ENCODE results near the gene CARMIL1.

CARMIL1 gene

GRCh38 chr6:25259756-25260155 lies 19.4 kb upstream of the CARMIL1 start:
- Mint-ChIP-seq H3K27ac (no peak overlapping the region), H3K9me3 (no peaks in the 10 kb centered on the region), H3K4me3 (no peak overlapping the region), H3K4me1 (no peaks in the 10 kb centered on the region), H3K27me3 (no peaks in the 10 kb centered on the region), H3K36me3 (no peaks in the 10 kb centered on the region)

- no peaks in the 10 kb centered on the region for H3K9me3 Mint-ChIP-seq
- no peaks in the 10 kb centered on the region for H3K36me3 Mint-ChIP-seq
- no peak overlapping the region for H3K27ac Mint-ChIP-seq
- no peaks in the 10 kb centered on the region for H3K27me3 Mint-ChIP-seq
- H3K4me3 Mint-ChIP-seq: no peak overlapping the region
- peaks cover 4% of the 10 kb centered on the region for H3K4me1 Mint-ChIP-seq
Measured at GRCh38 chr6:25263657-25264056, 15.5 kb upstream of the CARMIL1 start.

GRCh38 chr6:25266456-25267100 lies 12.6 kb upstream of the CARMIL1 start:
- no peaks in the 10 kb centered on the region for H3K9me3 Mint-ChIP-seq
- peaks cover 4% of the 10 kb centered on the region for H3K4me1 Mint-ChIP-seq
- no peaks in the 10 kb centered on the region for H3K36me3 Mint-ChIP-seq
- H3K27ac Mint-ChIP-seq: no peak overlapping the region
- no peaks in the 10 kb centered on the region for H3K27me3 Mint-ChIP-seq
- no peak overlapping the region for H3K4me3 Mint-ChIP-seq

- Mint-ChIP-seq H3K27me3 (no peaks in the 10 kb centered on the region), H3K9me3 (no peaks in the 10 kb centered on the region), H3K27ac (no peak overlapping the region), H3K36me3 (no peaks in the 10 kb centered on the region), H3K4me3 (no peak overlapping the region), H3K4me1 (peaks cover 4% of the 10 kb centered on the region)
Measured at GRCh38 chr6:25267662-25268061, 11.5 kb upstream of the CARMIL1 start.

- Mint-ChIP-seq H3K4me1 (peaks cover 2% of the 10 kb centered on the region), H3K4me3 (no peak overlapping the region), H3K27me3 (no peaks in the 10 kb centered on the region), H3K9me3 (no peaks in the 10 kb centered on the region), H3K36me3 (no peaks in the 10 kb centered on the region), H3K27ac (no peak overlapping the region)
Measured at GRCh38 chr6:25270559-25270958, 8.6 kb upstream of the CARMIL1 start.

GRCh38 chr6:25275436-25275835 lies 3.7 kb upstream of the CARMIL1 start:
- no peaks in the 10 kb centered on the region for H3K27me3 Mint-ChIP-seq
- no peak overlapping the region for H3K4me3 Mint-ChIP-seq
- no peaks in the 10 kb centered on the region for H3K36me3 Mint-ChIP-seq
- no peaks in the 10 kb centered on the region for H3K9me3 Mint-ChIP-seq
- H3K27ac Mint-ChIP-seq: no peak overlapping the region
- peaks cover 20% of the 10 kb centered on the region for H3K4me1 Mint-ChIP-seq

- Mint-ChIP-seq H3K36me3 (no peaks in the 10 kb centered on the region), H3K9me3 (no peaks in the 10 kb centered on the region), H3K27me3 (no peaks in the 10 kb centered on the region), H3K4me3 (no peak overlapping the region), H3K27ac (no peak overlapping the region), H3K4me1 (peaks cover 33% of the 10 kb centered on the region)
Measured at GRCh38 chr6:25277386-25277785, 1.8 kb upstream of the CARMIL1 start.

GRCh38 chr6:25277857-25278256 lies 1.3 kb upstream of the CARMIL1 start:
- H3K27ac Mint-ChIP-seq: peak overlapping the region; percentile 13

GRCh38 chr6:25278261-25278913 lies 787 bp upstream of the CARMIL1 start:
- peak overlapping the region; percentile 89 for H3K27ac Mint-ChIP-seq
- no peaks in the 10 kb centered on the region for H3K9me3 Mint-ChIP-seq
- H3K4me1 Mint-ChIP-seq: peaks cover 43% of the 10 kb centered on the region
- peak overlapping the region; percentile 95 for H3K4me3 Mint-ChIP-seq
- no peaks in the 10 kb centered on the region for H3K27me3 Mint-ChIP-seq
- H3K36me3 Mint-ChIP-seq: no peaks in the 10 kb centered on the region

More at GRCh38 chr6:25277857-25278256, 1.3 kb upstream of the CARMIL1 start:
- Mint-ChIP-seq H3K27me3 (no peaks in the 10 kb centered on the region), H3K36me3 (no peaks in the 10 kb centered on the region), H3K9me3 (no peaks in the 10 kb centered on the region), H3K4me3 (peak overlapping the region; percentile 95), H3K4me1 (peaks cover 38% of the 10 kb centered on the region)

GRCh38 chr6:25279748-25280343 lies 672 bp downstream of the CARMIL1 start:
- Mint-ChIP-seq H3K27ac (peak overlapping the region; percentile 37), H3K36me3 (no peaks in the 10 kb centered on the region), H3K4me3 (peak overlapping the region; percentile 95), H3K27me3 (no peaks in the 10 kb centered on the region), H3K4me1 (peaks cover 44% of the 10 kb centered on the region), H3K9me3 (no peaks in the 10 kb centered on the region)

GRCh38 chr6:25280344-25281074 lies 1.3 kb downstream of the CARMIL1 start:
- H3K27ac Mint-ChIP-seq: no peak overlapping the region
- peak overlapping the region; percentile 95 for H3K4me3 Mint-ChIP-seq
- peaks cover 44% of the 10 kb centered on the region for H3K4me1 Mint-ChIP-seq
- no peaks in the 10 kb centered on the region for H3K9me3 Mint-ChIP-seq
- H3K36me3 Mint-ChIP-seq: peaks cover 5% of the 10 kb centered on the region
- H3K27me3 Mint-ChIP-seq: no peaks in the 10 kb centered on the region

GRCh38 chr6:25286891-25287290 lies 7.7 kb downstream of the CARMIL1 start:
- H3K4me1 Mint-ChIP-seq: peaks cover 39% of the 10 kb centered on the region
- no peaks in the 10 kb centered on the region for H3K27me3 Mint-ChIP-seq
- H3K4me3 Mint-ChIP-seq: no peak overlapping the region
- H3K27ac Mint-ChIP-seq: no peak overlapping the region
- no peaks in the 10 kb centered on the region for H3K9me3 Mint-ChIP-seq
- H3K36me3 Mint-ChIP-seq: peaks cover 8% of the 10 kb centered on the region

GRCh38 chr6:25287941-25288340 lies 8.8 kb downstream of the CARMIL1 start:
- peaks cover 38% of the 10 kb centered on the region for H3K4me1 Mint-ChIP-seq
- H3K4me3 Mint-ChIP-seq: no peak overlapping the region
- H3K27me3 Mint-ChIP-seq: no peaks in the 10 kb centered on the region
- no peaks in the 10 kb centered on the region for H3K9me3 Mint-ChIP-seq
- H3K36me3 Mint-ChIP-seq: peaks cover 8% of the 10 kb centered on the region
- H3K27ac Mint-ChIP-seq: no peak overlapping the region

- H3K4me1 Mint-ChIP-seq: peaks cover 33% of the 10 kb centered on the region
- no peaks in the 10 kb centered on the region for H3K27me3 Mint-ChIP-seq
- peaks cover 8% of the 10 kb centered on the region for H3K36me3 Mint-ChIP-seq
- no peaks in the 10 kb centered on the region for H3K9me3 Mint-ChIP-seq
- H3K4me3 Mint-ChIP-seq: no peak overlapping the region
- no peak overlapping the region for H3K27ac Mint-ChIP-seq
Measured at GRCh38 chr6:25288518-25288917, 9.3 kb downstream of the CARMIL1 start.

- peaks cover 5% of the 10 kb centered on the region for H3K36me3 Mint-ChIP-seq
- H3K27ac Mint-ChIP-seq: no peak overlapping the region
- peaks cover 45% of the 10 kb centered on the region for H3K4me1 Mint-ChIP-seq
- no peaks in the 10 kb centered on the region for H3K9me3 Mint-ChIP-seq
- no peaks in the 10 kb centered on the region for H3K27me3 Mint-ChIP-seq
- no peak overlapping the region for H3K4me3 Mint-ChIP-seq
Measured at GRCh38 chr6:25290306-25291060, 11.3 kb downstream of the CARMIL1 start.
